GM23338 (cell line): ENCODE measurements around the gene H1-8. TPM values are rescaled to one million over a fixed set of nuclear protein-coding genes. Genes with fewer than 3 reads are reported as not detected.

Source experiments
- ATAC-seq: fragments of 200-7000 bp; cut with Tn5 transposase; 3 replicates; pipeline ENCODE4 v1.9.1; 2020
- DNase-seq: peaks from one replicate; pipeline ENCODE4 v3.0.0-alpha.2; 2015; ENCODE audit warnings: low spot score
- H2AFZ ChIP-seq: fragments of 200-600 bp; sonication (generic); 2 replicates; pipeline ENCODE4 v1.8.0; 2016; ENCODE audit warnings: antibody characterized with exemption, mild to moderate bottlenecking, moderate library complexity
- H3F3A ChIP-seq: fragments of 200-600 bp; sonication (generic); replicated peaks from 2 replicates; pipeline ENCODE4 v1.8.0; 2017; ENCODE audit warnings: antibody characterized with exemption, mixed run types, low read depth
- H3K27ac ChIP-seq: fragments of 200-600 bp; sonication (generic); 2 replicates; pipeline ENCODE4 v1.6.1; 2016; ENCODE audit warnings: low read depth
- H3K27me3 ChIP-seq: fragments of 200-600 bp; sonication (generic); 2 replicates; pipeline ENCODE4 v1.8.0; 2016; ENCODE audit warnings: mild to moderate bottlenecking, mixed run types, moderate library complexity; ENCODE audit not compliant: insufficient read depth
- H3K36me3 ChIP-seq: fragments of 200-600 bp; sonication (generic); 2 replicates; pipeline ENCODE4 v1.8.0; 2016; ENCODE audit warnings: mild to moderate bottlenecking; ENCODE audit not compliant: insufficient read depth
- H3K4me1 ChIP-seq: fragments of 200-600 bp; sonication (generic); 2 replicates; pipeline ENCODE4 v1.8.0; 2016; ENCODE audit warnings: mild to moderate bottlenecking, moderate library complexity; ENCODE audit not compliant: insufficient read depth
- H3K4me2 ChIP-seq: fragments of 200-600 bp; sonication (generic); 2 replicates; pipeline ENCODE4 v1.7.1; 2017; ENCODE audit warnings: mixed run types
- H3K4me3 ChIP-seq: fragments of 200-600 bp; sonication (generic); 2 replicates; pipeline ENCODE4 v1.6.1; 2016; ENCODE audit warnings: mixed run types
- H3K79me2 ChIP-seq: fragments of 200-600 bp; sonication (generic); replicated peaks from 2 replicates; pipeline ENCODE4 v1.8.0; 2017; ENCODE audit warnings: mild to moderate bottlenecking; ENCODE audit not compliant: insufficient read depth
- H3K9me2 ChIP-seq: fragments of 200-600 bp; sonication (generic); 2 replicates; pipeline ENCODE4 v1.8.0; 2017; ENCODE audit not compliant: insufficient read depth
- H4K20me1 ChIP-seq: fragments of 200-600 bp; sonication (generic); replicated peaks from 2 replicates; pipeline ENCODE4 v1.8.0; 2017; ENCODE audit warnings: mild to moderate bottlenecking; ENCODE audit not compliant: insufficient read depth
- H3K27ac Mint-ChIP-seq: 2 replicates; pipeline ENCODE4 v1.8.0; 2020; ENCODE audit warnings: inconsistent platforms, mild to moderate bottlenecking, moderate library complexity, mixed read lengths
- H3K27me3 Mint-ChIP-seq: 3 replicates; pipeline ENCODE4 v1.8.0; 2022; ENCODE audit warnings: low read depth, mild to moderate bottlenecking, moderate library complexity, mixed read lengths, inconsistent platforms; ENCODE audit not compliant: insufficient read depth, poor library complexity
- H3K36me3 Mint-ChIP-seq: 3 replicates; pipeline ENCODE4 v1.8.0; 2021; ENCODE audit warnings: low read depth, mild to moderate bottlenecking, inconsistent platforms, moderate library complexity, mixed read lengths
- H3K4me1 Mint-ChIP-seq: 3 replicates; pipeline ENCODE4 v1.8.0; 2020; ENCODE audit warnings: mild to moderate bottlenecking, inconsistent platforms, mixed read lengths
- H3K4me3 Mint-ChIP-seq: 3 replicates; pipeline ENCODE4 v1.8.0; 2021; ENCODE audit warnings: moderate library complexity, mild to moderate bottlenecking, inconsistent platforms, mixed read lengths
- H3K9me3 Mint-ChIP-seq: 3 replicates; pipeline ENCODE4 v1.8.0; 2020; ENCODE audit warnings: moderate library complexity, mild to moderate bottlenecking, inconsistent platforms, mixed read lengths
- CREB1 ChIP-seq: fragments of 250-450 bp; sonication (Bioruptor Pico); IDR thresholded peaks from 2 replicates; pipeline ENCODE4 v1.5.0; 2020; ENCODE audit warnings: low read depth, mild to moderate bottlenecking, moderate library complexity
- EZH2 ChIP-seq: fragments of 200-600 bp; sonication (generic); IDR thresholded peaks from one replicate; pipeline ENCODE4 v1.8.0; 2017; ENCODE audit warnings: antibody characterized with exemption, mild to moderate bottlenecking, low read depth; ENCODE audit not compliant: unreplicated experiment
- EZH2phosphoT487 ChIP-seq: fragments of 200-600 bp; sonication (generic); IDR thresholded peaks from one replicate; pipeline ENCODE4 v1.8.1; 2018; ENCODE audit warnings: antibody characterized with exemption; ENCODE audit not compliant: unreplicated experiment
- JUNB ChIP-seq: IDR thresholded peaks from one replicate; pipeline ENCODE4 v1.6.1; 2016; ENCODE audit warnings: antibody characterized with exemption; ENCODE audit not compliant: unreplicated experiment
- NANOG ChIP-seq: IDR thresholded peaks from 2 replicates; pipeline ENCODE4 v1.6.1; 2016; ENCODE audit warnings: antibody characterized with exemption, borderline replicate concordance
- POLR2AphosphoS5 ChIP-seq: IDR thresholded peaks from 2 replicates; pipeline ENCODE4 v1.6.1; 2016; ENCODE audit warnings: antibody characterized with exemption, low read depth
- STAT1 ChIP-seq: IDR thresholded peaks from one replicate; pipeline ENCODE4 v1.6.1; 2016; ENCODE audit warnings: antibody characterized with exemption; ENCODE audit not compliant: unreplicated experiment
- ZNF114 ChIP-seq: fragments of 250-450 bp; sonication (Bioruptor Pico); IDR thresholded peaks from 2 replicates; pipeline ENCODE4 v1.5.0; 2020; ENCODE audit warnings: mild to moderate bottlenecking, moderate library complexity
- ZNF331 ChIP-seq: fragments of 250-450 bp; sonication (Bioruptor Pico); IDR thresholded peaks from 2 replicates; pipeline ENCODE4 v1.5.0; 2020; ENCODE audit warnings: low read depth, mild to moderate bottlenecking, moderate library complexity
- polyA plus RNA-seq: library from polyadenylated mRNA; unstranded; fragments of >200 nt; fragmentation: Nextera tagmentation; extraction: Ambion mirVana; gene quantifications from 2 replicates; pipeline ENCODE4 v1.2.1, GENCODE V29; 2016
- total RNA-seq: library from RNA; depleted of rRNA; stranded (reverse); fragments of >200 nt; shearing (Covaris generic); gene quantifications from 2 replicates; pipeline ENCODE4 v1.2.3, GENCODE V29; 2014
- TF ChIP-seq, protein P1 (sequence below): IDR thresholded peaks from one replicate; pipeline ENCODE4 v1.6.1; 2018; ENCODE audit warnings: antibody characterized with exemption; ENCODE audit not compliant: unreplicated experiment
- TF ChIP-seq, protein P2 (sequence below): fragments of 250-450 bp; sonication (Bioruptor Pico); IDR thresholded peaks from 2 replicates; pipeline ENCODE4 v1.5.0; 2020; ENCODE audit warnings: mild to moderate bottlenecking, moderate library complexity
- TF ChIP-seq, protein P3 (sequence below): IDR thresholded peaks from 2 replicates; pipeline ENCODE4 v1.6.1; 2016; ENCODE audit warnings: antibody characterized with exemption
- TF ChIP-seq, protein P4 (sequence below), 2 experiments: fragments of 200-600 bp in 1 of 2; sonication (generic) in 1 of 2; conservative IDR thresholded peaks; 2 replicates each; pipeline versions ENCODE4 v1.5.1 to v1.6.1; 2016 to 2017; ENCODE audit warnings: antibody characterized with exemption in 2 of 2, low read depth in 2 of 2, mild to moderate bottlenecking in 2 of 2, moderate library complexity in 1 of 2

The H1-8 gene
- total and polyA plus RNA-seq, 2 experiments from 2014 or later: not detected

DNA sequence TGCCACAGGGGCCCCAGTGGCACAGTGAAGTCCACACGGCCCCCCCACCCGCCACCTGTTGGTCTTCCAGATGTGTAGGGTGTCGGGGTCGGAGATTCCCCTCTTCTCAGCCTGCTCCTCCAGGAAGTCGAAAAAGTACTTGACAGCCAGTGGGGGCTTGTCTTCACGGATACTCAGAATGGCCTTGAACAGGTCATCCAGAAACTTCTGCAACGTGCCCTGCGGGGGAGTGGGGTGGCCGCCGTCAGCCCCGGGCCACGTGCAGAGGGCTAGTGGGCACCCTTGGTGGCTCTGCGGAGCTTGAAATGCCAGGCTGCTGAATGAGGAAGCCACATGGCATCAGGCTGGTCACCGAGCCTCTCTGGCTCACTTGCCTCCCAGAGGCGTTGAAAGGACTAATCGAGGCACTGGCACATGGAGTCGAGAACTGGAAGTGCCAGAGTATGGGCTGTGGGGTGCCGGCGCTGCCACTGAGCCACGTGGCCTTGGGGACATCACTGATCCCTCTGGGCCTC lies 16.6 kb downstream of the H1-8 start:
- no peak overlapping the region for H3K27ac ChIP-seq
- H3K9me2 ChIP-seq: no peaks in the 10 kb centered on the region
- no peaks in the 10 kb centered on the region for H3F3A ChIP-seq
- no peaks in the 10 kb centered on the region for H3K79me2 ChIP-seq
- peaks cover 12% of the 10 kb centered on the region for H3K27me3 Mint-ChIP-seq
- H3K4me1 ChIP-seq: peaks cover 13% of the 10 kb centered on the region; the same call in 1 of the 2 replicates
- no peak for ATAC-seq
- no peak overlapping the region for H3K4me3 Mint-ChIP-seq
- H3K9me3 Mint-ChIP-seq: no peaks in the 10 kb centered on the region
- H3K36me3 Mint-ChIP-seq: peaks cover 4% of the 10 kb centered on the region; the same call in 1 of the 3 replicates
- peaks cover 29% of the 10 kb centered on the region for H3K4me1 Mint-ChIP-seq
- no peaks in the 10 kb centered on the region for H4K20me1 ChIP-seq
- H3K36me3 ChIP-seq: no peaks in the 10 kb centered on the region
- no peak overlapping the region for H3K4me3 ChIP-seq
- no peak overlapping the region for H3K27ac Mint-ChIP-seq
- TF ChIP-seq, protein P1, sequence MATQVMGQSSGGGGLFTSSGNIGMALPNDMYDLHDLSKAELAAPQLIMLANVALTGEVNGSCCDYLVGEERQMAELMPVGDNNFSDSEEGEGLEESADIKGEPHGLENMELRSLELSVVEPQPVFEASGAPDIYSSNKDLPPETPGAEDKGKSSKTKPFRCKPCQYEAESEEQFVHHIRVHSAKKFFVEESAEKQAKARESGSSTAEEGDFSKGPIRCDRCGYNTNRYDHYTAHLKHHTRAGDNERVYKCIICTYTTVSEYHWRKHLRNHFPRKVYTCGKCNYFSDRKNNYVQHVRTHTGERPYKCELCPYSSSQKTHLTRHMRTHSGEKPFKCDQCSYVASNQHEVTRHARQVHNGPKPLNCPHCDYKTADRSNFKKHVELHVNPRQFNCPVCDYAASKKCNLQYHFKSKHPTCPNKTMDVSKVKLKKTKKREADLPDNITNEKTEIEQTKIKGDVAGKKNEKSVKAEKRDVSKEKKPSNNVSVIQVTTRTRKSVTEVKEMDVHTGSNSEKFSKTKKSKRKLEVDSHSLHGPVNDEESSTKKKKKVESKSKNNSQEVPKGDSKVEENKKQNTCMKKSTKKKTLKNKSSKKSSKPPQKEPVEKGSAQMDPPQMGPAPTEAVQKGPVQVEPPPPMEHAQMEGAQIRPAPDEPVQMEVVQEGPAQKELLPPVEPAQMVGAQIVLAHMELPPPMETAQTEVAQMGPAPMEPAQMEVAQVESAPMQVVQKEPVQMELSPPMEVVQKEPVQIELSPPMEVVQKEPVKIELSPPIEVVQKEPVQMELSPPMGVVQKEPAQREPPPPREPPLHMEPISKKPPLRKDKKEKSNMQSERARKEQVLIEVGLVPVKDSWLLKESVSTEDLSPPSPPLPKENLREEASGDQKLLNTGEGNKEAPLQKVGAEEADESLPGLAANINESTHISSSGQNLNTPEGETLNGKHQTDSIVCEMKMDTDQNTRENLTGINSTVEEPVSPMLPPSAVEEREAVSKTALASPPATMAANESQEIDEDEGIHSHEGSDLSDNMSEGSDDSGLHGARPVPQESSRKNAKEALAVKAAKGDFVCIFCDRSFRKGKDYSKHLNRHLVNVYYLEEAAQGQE: no peak
- TF ChIP-seq, protein P2, sequence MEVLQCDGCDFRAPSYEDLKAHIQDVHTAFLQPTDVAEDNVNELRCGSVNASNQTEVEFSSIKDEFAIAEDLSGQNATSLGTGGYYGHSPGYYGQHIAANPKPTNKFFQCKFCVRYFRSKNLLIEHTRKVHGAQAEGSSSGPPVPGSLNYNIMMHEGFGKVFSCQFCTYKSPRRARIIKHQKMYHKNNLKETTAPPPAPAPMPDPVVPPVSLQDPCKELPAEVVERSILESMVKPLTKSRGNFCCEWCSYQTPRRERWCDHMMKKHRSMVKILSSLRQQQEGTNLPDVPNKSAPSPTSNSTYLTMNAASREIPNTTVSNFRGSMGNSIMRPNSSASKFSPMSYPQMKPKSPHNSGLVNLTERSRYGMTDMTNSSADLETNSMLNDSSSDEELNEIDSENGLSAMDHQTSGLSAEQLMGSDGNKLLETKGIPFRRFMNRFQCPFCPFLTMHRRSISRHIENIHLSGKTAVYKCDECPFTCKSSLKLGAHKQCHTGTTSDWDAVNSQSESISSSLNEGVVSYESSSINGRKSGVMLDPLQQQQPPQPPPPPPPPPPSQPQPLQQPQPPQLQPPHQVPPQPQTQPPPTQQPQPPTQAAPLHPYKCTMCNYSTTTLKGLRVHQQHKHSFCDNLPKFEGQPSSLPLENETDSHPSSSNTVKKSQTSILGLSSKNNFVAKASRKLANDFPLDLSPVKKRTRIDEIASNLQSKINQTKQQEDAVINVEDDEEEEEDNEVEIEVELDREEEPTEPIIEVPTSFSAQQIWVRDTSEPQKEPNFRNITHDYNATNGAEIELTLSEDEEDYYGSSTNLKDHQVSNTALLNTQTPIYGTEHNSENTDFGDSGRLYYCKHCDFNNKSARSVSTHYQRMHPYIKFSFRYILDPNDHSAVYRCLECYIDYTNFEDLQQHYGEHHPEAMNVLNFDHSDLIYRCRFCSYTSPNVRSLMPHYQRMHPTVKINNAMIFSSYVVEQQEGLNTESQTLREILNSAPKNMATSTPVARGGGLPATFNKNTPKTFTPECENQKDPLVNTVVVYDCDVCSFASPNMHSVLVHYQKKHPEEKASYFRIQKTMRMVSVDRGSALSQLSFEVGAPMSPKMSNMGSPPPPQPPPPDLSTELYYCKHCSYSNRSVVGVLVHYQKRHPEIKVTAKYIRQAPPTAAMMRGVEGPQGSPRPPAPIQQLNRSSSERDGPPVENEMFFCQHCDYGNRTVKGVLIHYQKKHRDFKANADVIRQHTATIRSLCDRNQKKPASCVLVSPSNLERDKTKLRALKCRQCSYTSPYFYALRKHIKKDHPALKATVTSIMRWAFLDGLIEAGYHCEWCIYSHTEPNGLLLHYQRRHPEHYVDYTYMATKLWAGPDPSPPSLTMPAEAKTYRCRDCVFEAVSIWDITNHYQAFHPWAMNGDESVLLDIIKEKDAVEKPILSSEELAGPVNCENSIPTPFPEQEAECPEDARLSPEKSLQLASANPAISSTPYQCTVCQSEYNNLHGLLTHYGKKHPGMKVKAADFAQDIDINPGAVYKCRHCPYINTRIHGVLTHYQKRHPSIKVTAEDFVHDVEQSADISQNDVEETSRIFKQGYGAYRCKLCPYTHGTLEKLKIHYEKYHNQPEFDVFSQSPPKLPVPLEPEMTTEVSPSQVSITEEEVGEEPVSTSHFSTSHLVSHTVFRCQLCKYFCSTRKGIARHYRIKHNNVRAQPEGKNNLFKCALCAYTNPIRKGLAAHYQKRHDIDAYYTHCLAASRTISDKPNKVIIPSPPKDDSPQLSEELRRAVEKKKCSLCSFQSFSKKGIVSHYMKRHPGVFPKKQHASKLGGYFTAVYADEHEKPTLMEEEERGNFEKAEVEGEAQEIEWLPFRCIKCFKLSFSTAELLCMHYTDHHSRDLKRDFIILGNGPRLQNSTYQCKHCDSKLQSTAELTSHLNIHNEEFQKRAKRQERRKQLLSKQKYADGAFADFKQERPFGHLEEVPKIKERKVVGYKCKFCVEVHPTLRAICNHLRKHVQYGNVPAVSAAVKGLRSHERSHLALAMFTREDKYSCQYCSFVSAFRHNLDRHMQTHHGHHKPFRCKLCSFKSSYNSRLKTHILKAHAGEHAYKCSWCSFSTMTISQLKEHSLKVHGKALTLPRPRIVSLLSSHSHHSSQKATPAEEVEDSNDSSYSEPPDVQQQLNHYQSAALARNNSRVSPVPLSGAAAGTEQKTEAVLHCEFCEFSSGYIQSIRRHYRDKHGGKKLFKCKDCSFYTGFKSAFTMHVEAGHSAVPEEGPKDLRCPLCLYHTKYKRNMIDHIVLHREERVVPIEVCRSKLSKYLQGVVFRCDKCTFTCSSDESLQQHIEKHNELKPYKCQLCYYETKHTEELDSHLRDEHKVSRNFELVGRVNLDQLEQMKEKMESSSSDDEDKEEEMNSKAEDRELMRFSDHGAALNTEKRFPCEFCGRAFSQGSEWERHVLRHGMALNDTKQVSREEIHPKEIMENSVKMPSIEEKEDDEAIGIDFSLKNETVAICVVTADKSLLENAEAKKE (CRISPR knock-in tag): no peak
- TF ChIP-seq NANOG: no peak
- no peak for TF ChIP-seq CREB1 (CRISPR knock-in tag)
- no peak for TF ChIP-seq EZH2
- TF ChIP-seq, protein P3, sequence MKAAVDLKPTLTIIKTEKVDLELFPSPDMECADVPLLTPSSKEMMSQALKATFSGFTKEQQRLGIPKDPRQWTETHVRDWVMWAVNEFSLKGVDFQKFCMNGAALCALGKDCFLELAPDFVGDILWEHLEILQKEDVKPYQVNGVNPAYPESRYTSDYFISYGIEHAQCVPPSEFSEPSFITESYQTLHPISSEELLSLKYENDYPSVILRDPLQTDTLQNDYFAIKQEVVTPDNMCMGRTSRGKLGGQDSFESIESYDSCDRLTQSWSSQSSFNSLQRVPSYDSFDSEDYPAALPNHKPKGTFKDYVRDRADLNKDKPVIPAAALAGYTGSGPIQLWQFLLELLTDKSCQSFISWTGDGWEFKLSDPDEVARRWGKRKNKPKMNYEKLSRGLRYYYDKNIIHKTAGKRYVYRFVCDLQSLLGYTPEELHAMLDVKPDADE: no peak
- TF ChIP-seq STAT1: no peak
- no peak for TF ChIP-seq ZNF114 (CRISPR knock-in tag)
- no peak for TF ChIP-seq JUNB
- TF ChIP-seq, protein P4, sequence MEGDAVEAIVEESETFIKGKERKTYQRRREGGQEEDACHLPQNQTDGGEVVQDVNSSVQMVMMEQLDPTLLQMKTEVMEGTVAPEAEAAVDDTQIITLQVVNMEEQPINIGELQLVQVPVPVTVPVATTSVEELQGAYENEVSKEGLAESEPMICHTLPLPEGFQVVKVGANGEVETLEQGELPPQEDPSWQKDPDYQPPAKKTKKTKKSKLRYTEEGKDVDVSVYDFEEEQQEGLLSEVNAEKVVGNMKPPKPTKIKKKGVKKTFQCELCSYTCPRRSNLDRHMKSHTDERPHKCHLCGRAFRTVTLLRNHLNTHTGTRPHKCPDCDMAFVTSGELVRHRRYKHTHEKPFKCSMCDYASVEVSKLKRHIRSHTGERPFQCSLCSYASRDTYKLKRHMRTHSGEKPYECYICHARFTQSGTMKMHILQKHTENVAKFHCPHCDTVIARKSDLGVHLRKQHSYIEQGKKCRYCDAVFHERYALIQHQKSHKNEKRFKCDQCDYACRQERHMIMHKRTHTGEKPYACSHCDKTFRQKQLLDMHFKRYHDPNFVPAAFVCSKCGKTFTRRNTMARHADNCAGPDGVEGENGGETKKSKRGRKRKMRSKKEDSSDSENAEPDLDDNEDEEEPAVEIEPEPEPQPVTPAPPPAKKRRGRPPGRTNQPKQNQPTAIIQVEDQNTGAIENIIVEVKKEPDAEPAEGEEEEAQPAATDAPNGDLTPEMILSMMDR (conservative IDR thresholded peaks at IDR 0.05; ENCODE audit: low read depth in 2 of 2): no peak
- TF ChIP-seq POLR2AphosphoS5: no peak
- TF ChIP-seq ZNF331: no peak
- TF ChIP-seq EZH2phosphoT487: no peak
- H3K27me3 ChIP-seq: no peaks in the 10 kb centered on the region
- no peak overlapping the region for H2AFZ ChIP-seq
- no peak for DNase-seq
- H3K4me2 ChIP-seq: no peak overlapping the region
